ENCODE results near the gene ABCC9. TPM values are rescaled to one million over a fixed set of nuclear protein-coding genes. Genes with fewer than 3 reads are reported as not detected.

The ABCC9 gene
- total RNA-seq, 2 donors from 2014 or later: 0.22 TPM; not detected in 1

- H3K27ac ChIP-seq (ENCODE audit: low read depth, low read length): no peak overlapping the region
- H3K36me3 ChIP-seq (ENCODE audit: control insufficient read depth, insufficient read depth, low read length): no peaks in the 10 kb centered on the region
- WGBS, 2 experiments (ENCODE audit: insufficient coverage in 1 of 2, insufficient read length in 1 of 2): 95% methylated on average over 3 of the region's 3 CpGs; no CpG with 5 or more reads in 1 of the 2 experiments
- no peak overlapping the region for H3K4me3 ChIP-seq (ENCODE audit: low read length)
- no peaks in the 10 kb centered on the region for H3K4me1 ChIP-seq (ENCODE audit: control insufficient read depth, insufficient read depth, low read length)
- peaks cover 21% of the 10 kb centered on the region for H3K27me3 Mint-ChIP-seq (ENCODE audit: insufficient read depth)
- no peak for DNase-seq
- H3K36me3 Mint-ChIP-seq (ENCODE audit: low read depth): no peaks in the 10 kb centered on the region
- H3K4me3 Mint-ChIP-seq: no peak overlapping the region
- no peak overlapping the region for H3K27ac Mint-ChIP-seq
- peaks cover 5% of the 10 kb centered on the region for H3K9me3 Mint-ChIP-seq
- H3K4me1 Mint-ChIP-seq: no peaks in the 10 kb centered on the region
- H3K9ac ChIP-seq (ENCODE audit: extremely low read depth, low read length, poor library complexity, severe bottlenecking): no peak overlapping the region
- no peaks in the 10 kb centered on the region for H3K9me3 ChIP-seq (ENCODE audit: control insufficient read depth, low read length)
- TF ChIP-seq CTCF (conservative IDR thresholded peaks at IDR 0.05): no peak
- no peaks in the 10 kb centered on the region for H3K27me3 ChIP-seq (ENCODE audit: control insufficient read depth, insufficient read depth, low read length, poor library complexity, severe bottlenecking)
Observed at GRCh38 chr12:21925296-21925913, 15.8 kb downstream of the ABCC9 start.

- Histone ChIP-seq H3K9ac (ENCODE audit: extremely low read depth, low read length, poor library complexity, severe bottlenecking) (no peak overlapping the region), H3K36me3 (ENCODE audit: control insufficient read depth, insufficient read depth, low read length) (no peaks in the 10 kb centered on the region), H3K27me3 (ENCODE audit: control insufficient read depth, insufficient read depth, low read length, poor library complexity, severe bottlenecking) (no peaks in the 10 kb centered on the region), H3K9me3 (ENCODE audit: control insufficient read depth, low read length) (no peaks in the 10 kb centered on the region), H3K27ac (ENCODE audit: low read depth, low read length) (no peak overlapping the region), H3K4me1 (ENCODE audit: control insufficient read depth, insufficient read depth, low read length) (no peaks in the 10 kb centered on the region), H3K4me3 (ENCODE audit: low read length) (no peak overlapping the region)
- peaks cover 14% of the 10 kb centered on the region for H3K27me3 Mint-ChIP-seq (ENCODE audit: insufficient read depth)
- no peak overlapping the region for H3K27ac Mint-ChIP-seq
- H3K4me3 Mint-ChIP-seq: no peak overlapping the region
- H3K9me3 Mint-ChIP-seq: no peaks in the 10 kb centered on the region
- no peak for DNase-seq
- no peak for TF ChIP-seq CTCF (conservative IDR thresholded peaks at IDR 0.05)
- H3K36me3 Mint-ChIP-seq (ENCODE audit: low read depth): no peaks in the 10 kb centered on the region
- H3K4me1 Mint-ChIP-seq: no peaks in the 10 kb centered on the region
- WGBS, 2 experiments (ENCODE audit: insufficient coverage in 1 of 2, insufficient read length in 1 of 2): 74% methylated on average over 1 of the region's 1 CpG; no CpG with 5 or more reads in 1 of the 2 experiments
Observed at GRCh38 chr12:21921436-21921835, 19.8 kb downstream of the ABCC9 start.

GRCh38 chr12:21918456-21918855 lies 22.8 kb downstream of the ABCC9 start:
- Mint-ChIP-seq H3K4me3 (no peak overlapping the region), H3K27ac (no peak overlapping the region), H3K4me1 (no peaks in the 10 kb centered on the region), H3K9me3 (no peaks in the 10 kb centered on the region), H3K27me3 (ENCODE audit: insufficient read depth) (peaks cover 10% of the 10 kb centered on the region), H3K36me3 (ENCODE audit: low read depth) (no peaks in the 10 kb centered on the region)
- Histone ChIP-seq H3K9ac (ENCODE audit: extremely low read depth, low read length, poor library complexity, severe bottlenecking) (no peak overlapping the region), H3K4me1 (ENCODE audit: control insufficient read depth, insufficient read depth, low read length) (no peaks in the 10 kb centered on the region), H3K27ac (ENCODE audit: low read depth, low read length) (no peak overlapping the region), H3K36me3 (ENCODE audit: control insufficient read depth, insufficient read depth, low read length) (no peaks in the 10 kb centered on the region), H3K4me3 (ENCODE audit: low read length) (no peak overlapping the region), H3K27me3 (ENCODE audit: control insufficient read depth, insufficient read depth, low read length, poor library complexity, severe bottlenecking) (no peaks in the 10 kb centered on the region), H3K9me3 (ENCODE audit: control insufficient read depth, low read length) (no peaks in the 10 kb centered on the region)
- WGBS, 2 experiments (ENCODE audit: insufficient coverage in 1 of 2, insufficient read length in 1 of 2): 79 to 93% methylated on average over 2 to 3 of the region's 3 CpGs
- no peak for TF ChIP-seq CTCF (conservative IDR thresholded peaks at IDR 0.05)
- no peak for DNase-seq
